ENCODE measurements around the gene SMIM30.

Gene SMIM30

DNA sequence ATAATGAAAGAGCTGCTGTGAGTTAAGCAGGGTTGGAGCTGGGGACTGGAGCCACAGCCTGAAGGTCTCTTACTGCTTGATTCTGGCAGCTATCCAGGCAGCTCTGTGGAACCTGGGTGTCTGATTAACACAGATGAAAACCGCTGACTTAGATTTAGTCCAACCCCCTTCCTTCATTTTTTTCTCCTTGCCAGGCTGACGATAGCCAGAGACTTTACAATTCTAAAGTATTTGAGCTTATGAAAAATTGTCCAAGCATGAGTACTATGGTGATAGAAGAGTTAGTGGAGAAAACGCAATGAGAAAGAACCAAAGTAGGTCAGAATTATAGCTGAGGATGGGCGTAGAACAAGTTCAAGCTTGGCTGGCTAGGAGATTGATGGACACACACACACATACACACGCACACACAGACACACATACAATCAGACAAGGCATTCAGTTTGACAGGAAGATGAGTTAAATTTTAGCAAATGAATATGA is 18.2 kb downstream of the SMIM30 start:
- no peak for DNase-seq (ENCODE audit: low read depth)

DNA sequence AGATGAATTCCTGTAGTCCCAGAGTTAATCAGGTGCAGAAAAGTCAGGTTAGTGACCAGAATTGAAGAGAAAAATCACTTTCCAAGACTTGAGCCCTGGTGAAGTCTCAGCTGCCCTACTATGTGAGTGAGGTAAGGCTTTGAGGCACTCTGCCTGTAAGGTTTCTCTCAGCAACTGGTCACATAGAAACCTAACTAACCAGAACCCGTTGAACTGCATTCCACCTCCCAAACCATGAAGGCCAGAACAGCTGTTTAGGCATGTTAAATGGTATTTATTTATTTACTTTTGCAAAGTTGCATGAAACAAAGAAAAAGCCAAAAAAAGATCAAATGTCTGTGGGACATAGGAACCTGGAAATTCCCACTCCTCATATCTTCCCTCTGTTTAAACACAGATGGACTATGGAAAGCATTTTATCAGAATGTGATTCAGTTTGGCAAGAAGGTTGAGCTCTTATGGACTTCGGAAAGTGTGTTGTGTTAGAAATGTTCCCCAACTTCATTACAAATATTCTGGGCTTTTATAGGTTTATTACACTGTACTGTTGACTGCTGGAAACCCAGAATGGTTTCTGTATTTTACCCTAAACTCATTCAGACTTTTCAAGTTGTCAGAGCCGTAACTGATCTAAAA is 19.0 kb downstream of the SMIM30 start:
- no peak for DNase-seq (ENCODE audit: low read depth)

DNA sequence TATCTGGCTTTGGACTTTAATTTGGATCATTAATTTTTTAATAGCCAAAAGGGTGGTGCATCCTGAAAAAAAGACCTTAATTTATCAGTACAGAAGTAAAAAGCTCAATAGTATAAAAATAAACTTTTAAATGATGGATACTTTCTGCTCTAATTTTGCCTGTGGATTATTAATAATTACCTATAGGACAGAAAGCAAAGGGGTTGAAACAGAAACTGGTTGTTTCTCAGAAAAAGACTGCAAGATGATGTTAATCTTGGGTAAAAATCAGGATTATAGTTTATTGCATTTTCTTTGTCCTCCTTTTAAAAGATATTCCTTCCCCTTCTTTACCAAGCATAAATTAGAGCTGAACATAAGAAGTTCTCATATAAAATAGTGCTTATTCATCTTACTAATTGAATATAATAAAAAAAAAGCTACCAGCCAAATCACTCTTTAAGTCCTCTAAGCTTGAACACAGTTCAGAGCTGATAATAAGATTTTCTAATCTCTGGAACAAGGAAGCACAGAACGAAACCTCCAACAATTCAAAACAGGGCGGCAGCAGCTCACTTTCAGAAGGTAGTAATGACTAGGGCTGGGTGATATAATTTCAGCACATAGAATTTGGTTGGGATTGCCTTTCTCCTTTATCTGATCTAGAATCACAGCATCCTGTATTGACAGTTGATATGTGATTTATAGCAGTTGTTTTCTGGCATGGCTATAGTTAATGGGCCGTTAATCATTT is 23.7 kb downstream of the SMIM30 start:
- no peak for DNase-seq (ENCODE audit: low read depth)

DNA sequence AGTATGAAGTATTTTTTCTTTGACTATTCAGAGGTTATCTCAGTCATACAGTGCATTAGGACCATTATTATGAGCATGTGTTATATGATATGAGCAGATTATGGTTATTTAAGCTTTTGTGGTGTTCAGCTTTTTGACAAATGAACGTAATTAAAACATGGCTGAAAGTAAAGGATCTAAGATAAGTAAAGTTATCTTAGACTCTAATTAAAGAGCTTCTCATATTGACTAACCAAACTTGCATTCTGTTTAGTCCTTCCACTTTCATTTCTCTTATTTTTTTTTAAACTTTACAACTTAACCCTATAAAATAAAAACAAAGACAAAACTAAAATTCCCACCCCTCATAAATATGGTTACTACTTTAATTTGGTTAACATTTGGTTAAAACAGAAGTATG is 24.8 kb downstream of the SMIM30 start:
- no peak for DNase-seq (ENCODE audit: low read depth)

DNA sequence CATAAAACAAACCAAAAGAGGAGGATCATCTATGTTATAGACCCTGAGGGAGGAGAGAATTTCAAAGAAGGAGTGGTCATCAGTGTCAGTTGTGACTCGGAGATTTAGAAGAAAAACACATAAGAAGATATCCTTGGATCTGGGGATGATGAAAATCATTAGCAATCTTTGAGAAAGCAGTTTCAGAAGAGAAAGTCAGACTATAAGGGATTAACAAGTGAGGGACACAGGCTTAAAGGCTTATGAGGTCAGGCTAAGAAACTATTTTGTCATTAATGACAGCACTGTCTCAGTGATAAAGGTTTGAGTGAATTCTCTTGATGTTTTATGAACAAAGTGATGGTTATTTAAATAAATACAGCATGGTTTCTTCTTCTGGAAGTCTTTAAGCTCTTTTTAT is 25.6 kb downstream of the SMIM30 start:
- no peak for DNase-seq (ENCODE audit: low read depth)

GRCh38 chr7:113087071-113087998 is 31.0 kb downstream of the SMIM30 start:
- DNase-seq (ENCODE audit: low read depth): peak; percentile 71

DNA sequence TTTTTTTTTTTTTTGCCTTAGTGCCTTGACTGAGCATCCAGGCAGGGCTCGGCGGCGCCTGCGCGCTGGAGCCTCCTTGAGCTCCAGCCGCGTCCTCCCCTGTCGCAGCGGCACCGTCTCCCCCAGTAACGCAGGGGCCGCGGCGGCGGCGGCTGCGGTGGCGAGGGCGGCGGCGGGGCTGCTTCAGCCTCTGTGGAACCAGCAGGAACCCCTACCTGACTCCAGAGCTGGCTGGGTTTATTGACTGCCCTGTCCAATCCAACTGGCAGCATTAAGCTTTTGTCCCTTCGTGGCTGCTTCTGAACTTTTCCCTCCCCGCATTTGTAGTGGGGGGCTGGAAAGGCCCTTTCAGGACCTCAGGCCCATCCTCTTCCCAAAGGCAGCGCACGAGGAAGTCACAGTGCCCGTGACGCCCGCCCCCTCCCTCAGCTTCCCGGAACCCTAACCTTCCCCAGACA is 31.9 kb downstream of the SMIM30 start, which contains the start of gene GPR85:
TSS of gene GPR85 (minus strand) at position 397 of the 458 bp plus-strand sequence. CDS start 2,106 bp downstream, outside the sequence.
- peak; percentile 32 for DNase-seq (ENCODE audit: low read depth)

DNA sequence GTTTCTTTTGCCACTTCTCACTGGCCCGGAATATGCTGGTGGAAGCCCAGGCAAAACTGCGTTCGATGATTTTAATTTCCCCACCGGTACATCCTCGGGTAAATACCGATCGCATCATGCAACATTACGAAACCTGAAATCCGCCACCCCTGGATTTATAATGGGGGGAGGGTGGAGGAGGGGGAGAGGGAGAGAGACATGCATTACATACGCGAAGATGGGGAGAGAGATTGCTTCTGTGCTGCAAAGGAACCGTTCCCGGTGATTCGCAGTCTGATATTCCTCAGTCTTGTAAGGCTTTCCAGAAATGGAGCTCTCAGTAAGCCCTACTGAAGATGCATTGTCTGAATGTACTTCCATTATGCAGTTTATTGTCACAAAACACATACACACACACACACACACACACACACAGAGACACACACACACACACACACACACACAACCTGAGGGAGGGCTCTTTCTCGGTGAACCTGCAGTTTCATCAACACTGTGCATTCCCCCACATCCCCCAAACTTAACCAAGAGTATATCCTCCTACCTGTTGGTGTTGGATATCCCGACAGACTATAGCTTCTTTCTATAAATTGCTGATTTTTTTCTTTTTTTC is 32.5 kb downstream of the SMIM30 start:
- no peak for DNase-seq (ENCODE audit: low read depth)

DNA sequence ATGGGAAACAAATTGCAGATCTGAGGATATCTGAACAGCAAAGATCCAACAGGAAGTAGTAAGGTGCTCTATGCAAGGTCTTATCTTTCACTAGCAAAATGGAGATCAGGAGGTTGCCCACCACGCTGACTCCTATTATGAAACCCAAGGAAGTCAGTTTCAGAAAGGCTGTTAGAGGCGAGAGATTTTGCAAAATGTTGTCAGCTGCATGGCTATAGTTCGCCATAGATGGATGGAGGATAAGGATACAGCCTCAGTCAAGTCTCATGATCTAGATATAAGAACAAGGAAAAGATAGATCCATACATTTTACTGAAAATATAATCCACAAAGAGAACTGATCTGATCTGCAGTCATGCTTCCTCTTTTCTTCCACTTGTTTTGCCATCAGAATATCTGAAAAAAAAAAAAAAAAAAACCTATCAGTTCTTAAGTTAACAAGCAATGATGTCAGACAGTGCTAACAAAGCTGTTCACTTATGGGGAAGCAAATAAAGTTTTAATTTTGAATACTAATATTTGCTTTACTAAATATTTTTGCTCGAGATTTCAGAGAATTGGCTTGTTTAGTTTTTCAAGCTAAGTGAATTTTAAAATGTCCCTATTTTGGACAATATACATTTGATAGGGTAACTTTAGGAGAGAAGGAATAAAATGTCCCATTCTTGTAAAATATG is 33.7 kb downstream of the SMIM30 start:
- DNase-seq (ENCODE audit: low read depth): no peak

DNA sequence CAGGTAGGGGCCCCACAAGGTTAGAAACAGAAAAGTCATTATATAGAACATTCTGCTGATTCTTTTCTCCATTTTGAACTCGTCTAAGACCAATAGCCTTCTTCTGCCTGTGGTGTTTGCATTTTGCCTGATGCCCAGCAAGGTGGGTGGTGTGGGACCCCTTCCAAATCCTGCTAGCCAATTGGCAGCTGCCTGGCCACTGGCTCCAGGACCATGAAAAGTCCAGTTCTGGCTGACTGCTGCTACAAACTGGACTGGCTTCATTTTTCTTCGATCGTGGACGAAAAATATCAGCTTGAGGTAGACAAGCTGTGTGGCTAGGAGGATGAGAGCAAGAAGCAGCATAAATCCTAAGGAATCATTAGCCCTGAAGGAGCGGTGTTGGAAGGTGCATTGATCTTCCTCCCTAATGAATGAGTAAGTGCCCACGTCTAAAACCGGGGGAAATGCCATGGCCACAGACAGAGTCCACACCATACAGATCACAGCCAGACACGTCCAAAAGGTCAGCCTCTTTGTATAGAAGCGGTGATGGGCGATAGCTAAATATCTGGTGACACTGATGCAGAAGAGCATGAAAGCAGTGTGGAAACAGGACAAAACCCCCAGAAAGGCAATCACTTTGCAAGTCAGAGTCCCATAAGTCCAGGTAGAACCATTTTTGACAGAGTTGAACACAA is 34.4 kb downstream of the SMIM30 start:
- no peak for DNase-seq (ENCODE audit: low read depth)

DNA sequence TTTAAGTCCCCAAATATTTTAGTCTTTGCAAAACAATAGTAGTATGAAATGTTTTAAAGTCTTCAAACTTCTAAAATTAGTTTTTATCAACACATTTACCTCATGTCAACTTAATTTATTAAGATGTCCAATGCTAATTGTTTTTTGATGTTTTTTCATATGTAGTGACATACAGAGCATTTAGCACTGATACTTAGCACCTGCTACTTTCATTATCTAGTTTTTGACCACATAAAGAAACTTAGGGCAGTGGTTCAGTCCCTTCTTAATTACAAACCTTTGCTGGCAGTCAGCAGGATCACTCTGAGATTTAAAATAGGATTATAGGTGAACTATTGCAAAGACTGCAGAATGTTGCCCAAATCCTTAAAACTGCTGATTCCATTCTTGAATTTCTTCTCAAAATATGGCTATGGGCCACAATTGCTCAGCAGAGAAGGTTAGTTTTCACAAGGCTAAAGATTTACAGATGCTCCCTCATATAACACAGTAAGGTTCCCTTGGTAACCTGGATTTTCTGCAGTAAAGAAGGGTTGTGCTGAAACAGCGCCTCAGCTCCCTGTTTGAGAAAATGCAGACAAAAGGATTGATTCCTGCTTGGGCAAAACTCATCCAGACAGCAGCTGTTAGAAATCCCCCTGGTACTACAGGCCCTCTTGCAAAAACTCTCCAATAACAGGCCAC is 35.1 kb downstream of the SMIM30 start:
- no peak for DNase-seq (ENCODE audit: low read depth)

DNA sequence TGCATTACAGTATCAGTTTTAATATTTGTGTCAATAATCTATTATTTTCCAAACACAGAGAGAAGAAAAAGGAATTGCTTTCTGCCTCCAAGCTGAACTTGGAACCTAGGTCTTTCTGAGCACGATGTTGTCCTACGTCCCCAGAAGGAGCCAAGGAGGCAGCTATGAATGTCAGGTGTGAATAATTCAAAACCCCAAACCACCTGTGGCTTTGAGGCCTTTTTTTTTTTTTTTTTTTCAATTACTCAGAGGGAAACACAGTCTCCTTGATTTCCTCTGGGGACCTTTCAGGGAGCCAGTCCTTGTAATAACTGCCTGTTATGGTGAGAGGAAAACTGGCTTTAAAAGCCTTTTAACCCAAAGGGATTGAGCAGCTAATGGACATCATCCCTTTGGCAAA is 40.0 kb downstream of the SMIM30 start:
- DNase-seq (ENCODE audit: low read depth): no peak

DNA sequence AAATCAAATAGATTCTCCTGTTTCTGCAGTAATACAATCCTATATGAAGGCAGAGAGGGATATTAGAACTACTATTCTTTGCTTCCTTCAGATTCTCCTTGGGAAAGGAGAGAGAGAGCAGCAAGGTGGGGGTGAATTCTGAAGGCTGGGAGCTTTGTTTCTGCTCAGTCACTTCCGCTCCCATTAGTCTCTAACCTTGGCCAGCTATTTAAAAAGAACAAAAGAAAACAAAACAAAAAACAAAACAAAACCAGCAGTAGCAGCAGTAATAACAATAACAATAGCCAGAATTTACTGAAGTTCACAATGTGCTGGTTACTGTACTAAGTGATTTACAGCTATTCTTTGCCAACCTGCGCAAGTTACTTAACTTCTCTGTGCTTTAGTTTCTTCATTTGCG is 41.7 kb downstream of the SMIM30 start:
- DNase-seq (ENCODE audit: low read depth): no peak

DNA sequence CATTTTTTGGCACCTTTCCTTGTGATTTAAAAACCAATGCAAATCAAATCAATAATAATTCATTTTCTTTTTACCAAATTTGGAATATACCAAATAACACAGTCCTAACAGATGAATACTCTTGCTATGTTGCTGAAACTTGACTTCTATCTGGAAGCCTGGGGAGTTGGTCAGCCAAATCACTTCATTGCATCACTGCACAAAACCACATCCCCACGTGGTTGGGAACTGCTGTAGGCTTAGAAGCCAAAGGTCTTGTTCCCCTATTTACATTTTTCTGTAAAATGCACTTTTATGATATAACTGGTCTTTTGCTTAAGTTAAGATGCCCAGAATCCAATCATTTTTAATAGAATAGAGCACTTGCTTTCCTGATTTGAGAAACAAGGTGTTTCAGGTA is 46.9 kb downstream of the SMIM30 start:
- no peak for DNase-seq (ENCODE audit: low read depth)
